DOHH2 (cell line): Measurements from ENCODE around the gene MYCN.

Source experiments
- H3F3A ChIP-seq: fragments of 200-600 bp; sonication (generic), shearing (Covaris generic); 2 replicates; pipeline ENCODE4 v1.6.0; 2016; ENCODE audit warnings: antibody characterized with exemption, mild to moderate bottlenecking; ENCODE audit not compliant: control insufficient read depth, insufficient read depth
- H3K27ac ChIP-seq: fragments of 200-600 bp; sonication (generic); 2 replicates; pipeline ENCODE4 v1.5.1; 2014; ENCODE audit warnings: low read depth, mild to moderate bottlenecking, low read length, moderate library complexity
- H3K27me3 ChIP-seq: fragments of 200-600 bp; sonication (generic); 2 replicates; pipeline ENCODE4 v1.6.1; 2014; ENCODE audit warnings: mild to moderate bottlenecking, low read length, mixed read lengths; ENCODE audit not compliant: control insufficient read depth
- H3K36me3 ChIP-seq: fragments of 200-600 bp; sonication (generic); 2 replicates; pipeline ENCODE4 v1.6.1; 2014; ENCODE audit warnings: mild to moderate bottlenecking, low read length, moderate library complexity, mixed read lengths; ENCODE audit not compliant: control insufficient read depth
- H3K4me1 ChIP-seq: fragments of 200-600 bp; sonication (generic); 2 replicates; pipeline ENCODE4 v1.6.1; 2014; ENCODE audit warnings: mild to moderate bottlenecking, low read length, mixed read lengths; ENCODE audit not compliant: control insufficient read depth
- H3K4me2 ChIP-seq: fragments of 200-600 bp; sonication (generic); 2 replicates; pipeline ENCODE4 v1.6.0; 2014; ENCODE audit warnings: mild to moderate bottlenecking, low read length, moderate library complexity
- H3K4me3 ChIP-seq: fragments of 200-600 bp; sonication (generic); 2 replicates; pipeline ENCODE4 v1.5.1; 2014; ENCODE audit warnings: mild to moderate bottlenecking, low read length, mixed read lengths
- H3K79me2 ChIP-seq: fragments of 200-600 bp; sonication (generic); 2 replicates; pipeline ENCODE4 v1.6.1; 2014; ENCODE audit warnings: mild to moderate bottlenecking, low read length, mixed read lengths; ENCODE audit not compliant: control insufficient read depth
- H3K9me2 ChIP-seq: fragments of 200-600 bp; sonication (generic); replicated peaks from 2 replicates; pipeline ENCODE4 v1.6.1; 2014; ENCODE audit warnings: mild to moderate bottlenecking, low read length, mixed read lengths; ENCODE audit not compliant: control insufficient read depth
- H3K9me3 ChIP-seq: fragments of 200-600 bp; sonication (generic); 2 replicates; pipeline ENCODE4 v1.6.1; 2014; ENCODE audit warnings: antibody characterized with exemption, low read length, mixed read lengths; ENCODE audit not compliant: control insufficient read depth, insufficient read depth
- H4K20me1 ChIP-seq: fragments of 200-600 bp; sonication (generic); 2 replicates; pipeline ENCODE4 v1.6.0; 2014; ENCODE audit warnings: low read depth, mild to moderate bottlenecking, antibody characterized with exemption, low read length, moderate library complexity; ENCODE audit not compliant: control insufficient read depth, insufficient read depth
- CTCF ChIP-seq: fragments of 200-600 bp; sonication (generic); IDR thresholded peaks from one replicate; pipeline ENCODE4 v1.5.1; 2014; ENCODE audit warnings: antibody characterized with exemption, mild to moderate bottlenecking, low read depth, low read length; ENCODE audit not compliant: poor library complexity, severe bottlenecking
- EZH2phosphoT487 ChIP-seq: fragments of 200-600 bp; sonication (generic); IDR thresholded peaks from 2 replicates; pipeline ENCODE4 v1.6.1; 2017; ENCODE audit warnings: borderline replicate concordance, mild to moderate bottlenecking, antibody characterized with exemption, low read length, moderate library complexity, mixed read lengths

Gene MYCN

DNA sequence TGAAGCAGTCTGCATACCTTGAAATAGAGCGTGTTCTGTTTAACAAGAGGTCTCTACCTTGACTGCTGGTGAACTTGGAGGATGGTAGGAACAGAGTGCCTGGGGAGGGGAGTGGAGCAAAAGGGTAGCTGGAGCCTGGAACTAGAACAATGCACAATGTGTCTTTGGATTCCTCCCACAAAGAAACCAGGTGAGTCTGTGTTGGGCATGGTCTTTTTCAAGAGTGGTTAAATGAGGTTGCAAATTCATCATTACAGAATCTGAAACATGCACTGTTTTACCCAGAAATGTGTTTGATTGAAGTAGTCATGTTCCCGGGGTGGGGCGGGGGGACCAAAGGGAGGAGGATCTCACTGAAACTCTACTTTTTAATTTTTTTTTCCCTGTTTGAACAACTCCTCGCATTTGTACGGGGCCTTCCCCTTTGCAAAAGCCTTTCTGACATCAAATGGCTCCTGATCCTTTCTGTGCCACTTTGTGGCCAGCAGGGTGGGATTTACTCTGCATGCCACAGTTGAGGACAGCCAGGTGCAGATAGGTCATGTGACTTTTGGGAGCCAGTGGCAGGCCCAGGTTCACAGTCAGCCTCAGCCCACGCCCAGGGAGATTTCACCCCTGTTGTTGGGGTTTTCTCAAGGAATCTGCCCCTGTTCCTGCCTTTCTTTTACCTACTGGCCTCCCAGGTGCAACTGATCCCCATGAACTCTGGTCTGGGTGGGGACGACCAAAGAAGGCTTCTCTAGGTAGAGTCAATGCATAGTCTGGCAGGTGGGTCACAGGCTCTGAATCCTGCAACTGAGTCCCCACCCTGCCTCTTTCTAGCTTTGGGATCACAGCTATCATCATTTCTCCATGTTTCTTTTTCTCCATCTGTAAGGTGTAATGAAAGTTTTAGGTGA lies 28.2 kb downstream of the MYCN start:
- H3K4me3 ChIP-seq, result no peak overlapping the region
- H3K9me2 ChIP-seq, result no peaks in the 10 kb centered on the region
- no peaks in the 10 kb centered on the region for H3F3A ChIP-seq
- no peaks in the 10 kb centered on the region for H3K4me1 ChIP-seq
- H3K36me3 ChIP-seq, result no peaks in the 10 kb centered on the region
- no peaks in the 10 kb centered on the region for H3K9me3 ChIP-seq
- H4K20me1 ChIP-seq, result no peaks in the 10 kb centered on the region
- no peak overlapping the region for H3K4me2 ChIP-seq
- H3K27me3 ChIP-seq, result no peaks in the 10 kb centered on the region
- TF ChIP-seq CTCF, result no peak
- no peak for TF ChIP-seq EZH2phosphoT487
- no peaks in the 10 kb centered on the region for H3K79me2 ChIP-seq
- no peak overlapping the region for H3K27ac ChIP-seq

GRCh38 chr2:15969214-15969613 lies 28.9 kb downstream of the MYCN start:
- H3K79me2 ChIP-seq, result no peaks in the 10 kb centered on the region
- no peaks in the 10 kb centered on the region for H3K27me3 ChIP-seq
- no peaks in the 10 kb centered on the region for H3K9me3 ChIP-seq
- H3K4me2 ChIP-seq, result no peak overlapping the region
- no peak for TF ChIP-seq EZH2phosphoT487
- TF ChIP-seq CTCF, result no peak
- no peaks in the 10 kb centered on the region for H3K9me2 ChIP-seq
- H4K20me1 ChIP-seq, result no peaks in the 10 kb centered on the region
- H3K27ac ChIP-seq, result no peak overlapping the region
- no peaks in the 10 kb centered on the region for H3K4me1 ChIP-seq
- H3K4me3 ChIP-seq, result no peak overlapping the region
- H3K36me3 ChIP-seq, result no peaks in the 10 kb centered on the region
- H3F3A ChIP-seq, result no peaks in the 10 kb centered on the region

- H3K27ac ChIP-seq, result no peak overlapping the region
- no peaks in the 10 kb centered on the region for H3K9me2 ChIP-seq
- no peaks in the 10 kb centered on the region for H4K20me1 ChIP-seq
- H3K4me1 ChIP-seq, result no peaks in the 10 kb centered on the region
- H3K4me3 ChIP-seq, result no peak overlapping the region
- TF ChIP-seq EZH2phosphoT487 (no peak), CTCF (no peak)
- no peaks in the 10 kb centered on the region for H3F3A ChIP-seq
- no peak overlapping the region for H3K4me2 ChIP-seq
- no peaks in the 10 kb centered on the region for H3K9me3 ChIP-seq
- H3K27me3 ChIP-seq, result no peaks in the 10 kb centered on the region
- no peaks in the 10 kb centered on the region for H3K36me3 ChIP-seq
- H3K79me2 ChIP-seq, result no peaks in the 10 kb centered on the region
Measured at GRCh38 chr2:15970701-15971100, 30.4 kb downstream of the MYCN start.
